Karpas-422 (cell line): ENCODE measurements around the gene ADAMTS17. TPM values are rescaled to one million over a fixed set of nuclear protein-coding genes. Genes with fewer than 3 reads are reported as not detected.

Source experiments
- DNase-seq: peaks from one replicate; pipeline ENCODE4 v3.0.0-alpha.2; 2015
- H2AFZ ChIP-seq: fragments of 200-600 bp; sonication (generic); 2 replicates; pipeline ENCODE4 v1.6.1; 2014; ENCODE audit warnings: antibody characterized with exemption, low read length, mixed read lengths
- H3K27ac ChIP-seq: fragments of 200-600 bp; sonication (generic); 2 replicates; pipeline ENCODE4 v1.5.1; 2014; ENCODE audit warnings: mild to moderate bottlenecking, low read length, moderate library complexity
- H3K27me3 ChIP-seq: fragments of 200-600 bp; sonication (generic); 2 replicates; pipeline ENCODE4 v1.6.1; 2014; ENCODE audit warnings: low read length, mixed read lengths
- H3K36me3 ChIP-seq: fragments of 200-600 bp; sonication (generic); 2 replicates; pipeline ENCODE4 v1.6.1; 2014; ENCODE audit warnings: low read length, mixed read lengths; ENCODE audit not compliant: insufficient read depth
- H3K4me1 ChIP-seq: fragments of 200-600 bp; sonication (generic); 2 replicates; pipeline ENCODE4 v1.6.1; 2014; ENCODE audit warnings: mild to moderate bottlenecking, low read length, mixed read lengths
- H3K4me2 ChIP-seq: fragments of 200-600 bp; sonication (generic); 2 replicates; pipeline ENCODE4 v1.6.1; 2014; ENCODE audit warnings: low read length, low read depth, mild to moderate bottlenecking; ENCODE audit not compliant: poor library complexity, severe bottlenecking
- H3K4me3 ChIP-seq: fragments of 200-600 bp; sonication (generic); 2 replicates; pipeline ENCODE4 v1.5.1; 2014; ENCODE audit warnings: mild to moderate bottlenecking, antibody characterized with exemption, low read length, mixed read lengths
- H3K79me2 ChIP-seq: fragments of 200-600 bp; sonication (generic); 2 replicates; pipeline ENCODE4 v1.6.1; 2014; ENCODE audit warnings: mild to moderate bottlenecking, low read length, mixed read lengths
- H3K9ac ChIP-seq: fragments of 200-600 bp; sonication (generic); 2 replicates; pipeline ENCODE4 v1.6.0; 2014; ENCODE audit warnings: low read length
- H3K9me2 ChIP-seq: fragments of 200-600 bp; sonication (generic), shearing (Covaris generic); replicated peaks from 2 replicates; pipeline ENCODE4 v1.6.0; 2014; ENCODE audit warnings: mild to moderate bottlenecking, low read length, moderate library complexity; ENCODE audit not compliant: insufficient read depth
- H3K9me3 ChIP-seq: fragments of 300-700, 200-600 bp; sonication (generic); 2 replicates; pipeline ENCODE4 v1.6.1; 2014; ENCODE audit warnings: low read length, mixed read lengths
- H4K20me1 ChIP-seq: fragments of 200-600 bp; sonication (generic); 2 replicates; pipeline ENCODE4 v1.6.1; 2014; ENCODE audit warnings: mild to moderate bottlenecking, antibody characterized with exemption, low read length, low read depth; ENCODE audit not compliant: insufficient read depth
- total RNA-seq: library from RNA; depleted of rRNA; stranded (reverse); fragments of >200 nt; shearing (Covaris generic); gene quantifications from 2 replicates; pipeline ENCODE4 v1.2.3, GENCODE V29; 2014; ENCODE audit warnings: low replicate concordance

The ADAMTS17 gene
- total RNA-seq, 1 experiment from 2014 or later: not detected

DNA sequence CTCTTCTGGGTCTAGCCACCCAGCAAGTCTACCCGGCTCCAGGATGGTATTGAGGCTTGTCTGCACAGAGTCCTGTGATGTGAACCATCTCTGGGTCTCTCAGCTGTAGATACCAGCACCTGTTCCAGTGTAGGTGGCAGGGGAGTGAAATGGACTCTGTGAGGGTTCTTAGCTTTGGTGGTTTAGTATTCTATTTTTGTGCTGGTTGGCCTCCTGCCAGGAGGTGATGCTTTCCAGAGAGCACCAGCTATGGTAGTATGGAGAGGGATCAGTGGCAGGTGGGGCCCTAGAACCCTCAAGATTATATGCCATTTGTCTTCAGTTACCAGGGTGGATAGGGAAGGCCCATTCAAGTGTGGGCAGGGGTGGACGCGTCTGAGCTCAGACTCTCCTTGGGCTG, 325.1 kb downstream of the ADAMTS17 start:
- Histone ChIP-seq H3K4me1 (no peaks in the 10 kb centered on the region), H3K9me2 (no peaks in the 10 kb centered on the region), H3K27ac (no peak overlapping the region), H4K20me1 (no peaks in the 10 kb centered on the region), H2AFZ (no peak overlapping the region), H3K9ac (no peak overlapping the region), H3K27me3 (no peaks in the 10 kb centered on the region), H3K36me3 (no peaks in the 10 kb centered on the region), H3K4me3 (no peak overlapping the region), H3K79me2 (no peaks in the 10 kb centered on the region), H3K4me2 (no peak overlapping the region), H3K9me3 (no peaks in the 10 kb centered on the region)
- DNase-seq: no peak

DNA sequence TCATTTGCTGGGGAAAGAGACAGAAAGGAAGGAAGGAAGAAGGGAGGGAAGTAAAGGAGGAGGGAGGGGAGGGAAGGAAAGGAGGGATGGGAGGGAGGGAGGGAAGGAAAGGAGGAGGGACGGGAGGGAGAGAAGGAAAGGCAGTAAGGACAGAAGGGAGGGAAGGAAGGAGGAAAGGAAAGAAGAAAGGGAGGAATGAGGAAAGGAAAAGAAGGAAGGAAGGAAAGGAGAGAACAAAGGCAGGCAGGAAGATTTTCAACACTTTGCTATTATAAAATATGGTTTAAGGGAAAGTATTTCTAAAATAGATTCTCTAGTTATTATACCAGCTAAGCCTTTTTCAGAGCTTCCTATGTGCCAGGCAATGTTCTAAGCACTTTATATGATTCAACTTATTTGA, 330.5 kb downstream of the ADAMTS17 start:
- Histone ChIP-seq H3K4me1 (no peaks in the 10 kb centered on the region), H3K4me3 (no peak overlapping the region), H3K27me3 (no peaks in the 10 kb centered on the region), H2AFZ (no peak overlapping the region), H3K9ac (no peak overlapping the region), H3K36me3 (no peaks in the 10 kb centered on the region), H3K79me2 (no peaks in the 10 kb centered on the region), H4K20me1 (no peaks in the 10 kb centered on the region), H3K4me2 (no peak overlapping the region), H3K9me2 (no peaks in the 10 kb centered on the region), H3K27ac (no peak overlapping the region), H3K9me3 (no peaks in the 10 kb centered on the region)
- no peak for DNase-seq

DNA sequence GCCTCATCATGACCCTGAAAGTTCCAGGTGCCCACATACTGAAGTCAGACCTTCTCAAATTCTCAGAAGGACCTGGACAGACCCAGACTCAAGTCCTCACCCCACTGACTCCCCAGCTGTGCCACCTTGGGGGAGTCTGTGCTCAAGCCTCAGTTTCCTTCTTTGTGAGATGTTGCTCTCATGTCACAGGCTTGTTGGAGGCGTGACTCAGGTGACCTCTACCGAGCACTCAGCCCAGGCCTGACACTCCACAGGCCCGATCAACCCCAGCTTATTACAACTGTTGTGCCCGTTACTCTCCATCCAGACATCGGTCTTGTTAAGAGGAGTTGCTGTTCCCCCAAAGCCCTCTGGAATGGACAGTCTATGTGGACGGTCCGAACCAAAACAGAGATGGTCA, 332.4 kb downstream of the ADAMTS17 start:
- no peak overlapping the region for H3K4me3 ChIP-seq
- H3K27ac ChIP-seq: no peak overlapping the region
- H3K4me2 ChIP-seq: no peak overlapping the region
- no peaks in the 10 kb centered on the region for H3K9me3 ChIP-seq
- H3K27me3 ChIP-seq: no peaks in the 10 kb centered on the region
- no peaks in the 10 kb centered on the region for H3K36me3 ChIP-seq
- H4K20me1 ChIP-seq: no peaks in the 10 kb centered on the region
- H3K4me1 ChIP-seq: no peaks in the 10 kb centered on the region
- no peak overlapping the region for H2AFZ ChIP-seq
- no peak overlapping the region for H3K9ac ChIP-seq
- H3K9me2 ChIP-seq: no peaks in the 10 kb centered on the region
- no peaks in the 10 kb centered on the region for H3K79me2 ChIP-seq
- no peak for DNase-seq

DNA sequence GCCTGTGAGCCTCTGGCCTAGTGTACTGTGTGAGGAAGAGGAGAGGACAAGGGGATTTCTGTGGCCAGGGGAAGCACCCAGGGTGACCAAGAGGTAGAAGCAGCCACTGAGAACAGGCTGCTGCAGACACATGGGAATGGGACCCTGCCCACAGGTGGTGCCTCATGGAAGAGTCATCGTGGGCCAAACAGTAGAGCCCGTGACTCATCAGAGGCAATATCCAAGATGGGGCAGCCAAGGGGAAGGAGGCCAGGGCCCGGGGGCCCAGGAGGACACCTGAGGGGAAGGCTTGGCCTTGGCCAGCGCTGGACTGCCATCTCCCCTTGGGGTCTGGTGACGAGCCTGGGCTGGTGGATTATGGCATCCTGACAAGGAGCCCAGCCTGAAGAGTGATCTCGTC, 333.5 kb downstream of the ADAMTS17 start:
- H3K4me1 ChIP-seq: no peaks in the 10 kb centered on the region
- H3K4me2 ChIP-seq: no peak overlapping the region
- no peaks in the 10 kb centered on the region for H3K9me2 ChIP-seq
- H3K79me2 ChIP-seq: no peaks in the 10 kb centered on the region
- H3K36me3 ChIP-seq: no peaks in the 10 kb centered on the region
- H4K20me1 ChIP-seq: no peaks in the 10 kb centered on the region
- no peak for DNase-seq
- no peaks in the 10 kb centered on the region for H3K27me3 ChIP-seq
- H2AFZ ChIP-seq: no peak overlapping the region
- no peaks in the 10 kb centered on the region for H3K9me3 ChIP-seq
- H3K27ac ChIP-seq: no peak overlapping the region
- no peak overlapping the region for H3K4me3 ChIP-seq
- no peak overlapping the region for H3K9ac ChIP-seq

DNA sequence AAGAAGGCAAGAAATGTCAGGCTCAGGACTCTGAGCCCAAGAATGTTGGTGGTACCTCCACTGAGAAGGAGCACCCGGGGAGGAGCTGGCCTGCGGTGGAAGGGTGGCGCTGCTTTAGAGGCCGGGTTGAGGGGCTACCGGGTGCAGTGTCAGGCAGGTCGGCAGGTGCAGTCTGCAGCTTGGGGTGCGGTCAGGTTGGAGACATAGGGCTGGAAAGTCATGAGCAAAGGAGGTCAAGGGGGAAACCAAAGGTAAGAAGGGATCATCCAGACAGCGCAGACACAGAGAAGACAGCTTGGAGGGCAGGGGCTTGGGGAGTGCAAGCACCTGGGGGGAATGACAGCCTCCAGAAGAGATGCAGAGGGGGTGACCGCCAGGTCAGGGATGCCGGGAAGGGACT, 334.2 kb downstream of the ADAMTS17 start:
- H3K9me2 ChIP-seq: no peaks in the 10 kb centered on the region
- no peak overlapping the region for H2AFZ ChIP-seq

DNA sequence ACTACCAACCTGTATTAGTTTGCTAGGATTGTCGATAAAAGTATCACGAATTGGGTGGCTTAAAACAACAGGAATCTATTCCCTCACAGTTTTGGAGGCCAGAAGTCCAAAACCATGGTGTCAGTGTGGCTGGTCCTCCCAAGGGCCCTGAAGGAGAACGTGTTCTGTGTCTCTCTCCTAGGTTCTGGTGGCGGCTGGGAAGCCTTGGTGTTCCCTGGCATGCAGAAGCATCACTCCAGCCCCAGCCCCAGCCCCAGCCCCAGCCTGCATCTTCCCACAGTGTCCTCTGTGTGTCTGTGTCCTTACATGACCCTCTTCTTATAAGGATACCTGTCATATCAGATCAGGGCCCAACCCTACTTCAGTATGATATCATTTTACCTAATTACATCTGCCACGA, 336.1 kb downstream of the ADAMTS17 start:
- no peak for DNase-seq
- Histone ChIP-seq H2AFZ (no peak overlapping the region), H3K9ac (no peak overlapping the region), H3K36me3 (no peaks in the 10 kb centered on the region), H3K4me3 (no peak overlapping the region), H3K9me2 (no peaks in the 10 kb centered on the region), H3K4me1 (no peaks in the 10 kb centered on the region), H3K27ac (no peak overlapping the region), H3K79me2 (no peaks in the 10 kb centered on the region), H3K4me2 (no peak overlapping the region), H3K27me3 (no peaks in the 10 kb centered on the region), H3K9me3 (no peaks in the 10 kb centered on the region), H4K20me1 (no peaks in the 10 kb centered on the region)

More for the DNA sequence above, 334.2 kb downstream of the ADAMTS17 start:
- H3K79me2 ChIP-seq: no peaks in the 10 kb centered on the region
- H3K27me3 ChIP-seq: no peaks in the 10 kb centered on the region
- no peaks in the 10 kb centered on the region for H4K20me1 ChIP-seq
- no peak overlapping the region for H3K4me2 ChIP-seq
- no peak for DNase-seq
- H3K4me1 ChIP-seq: no peaks in the 10 kb centered on the region
- no peaks in the 10 kb centered on the region for H3K9me3 ChIP-seq
- H3K4me3 ChIP-seq: no peak overlapping the region
- H3K9ac ChIP-seq: no peak overlapping the region
- no peaks in the 10 kb centered on the region for H3K36me3 ChIP-seq
- H3K27ac ChIP-seq: no peak overlapping the region

DNA sequence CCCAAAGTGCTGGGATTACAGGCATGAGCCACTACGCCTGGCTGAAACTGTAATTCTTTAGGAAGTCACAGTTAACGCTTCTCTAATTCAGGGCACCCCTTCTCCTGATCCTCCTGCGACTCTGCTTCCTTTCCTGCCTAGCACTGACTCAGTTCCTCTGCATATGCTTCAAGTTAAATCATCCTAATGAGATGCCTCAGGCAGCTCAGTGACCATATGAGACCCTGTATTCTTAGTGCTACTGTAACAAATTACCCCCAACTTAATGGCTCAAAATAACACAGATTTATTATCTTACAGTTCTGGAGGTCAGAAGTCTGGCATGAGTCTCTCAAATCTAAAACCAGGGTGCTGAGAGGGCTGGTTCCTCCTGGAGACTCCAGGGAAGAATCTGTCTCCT, 336.8 kb downstream of the ADAMTS17 start:
- Histone ChIP-seq H3K36me3 (no peaks in the 10 kb centered on the region), H4K20me1 (no peaks in the 10 kb centered on the region), H3K4me1 (no peaks in the 10 kb centered on the region), H2AFZ (no peak overlapping the region), H3K9ac (no peak overlapping the region), H3K79me2 (no peaks in the 10 kb centered on the region), H3K27me3 (no peaks in the 10 kb centered on the region), H3K9me3 (no peaks in the 10 kb centered on the region), H3K27ac (no peak overlapping the region), H3K4me2 (no peak overlapping the region), H3K4me3 (no peak overlapping the region), H3K9me2 (no peaks in the 10 kb centered on the region)
- no peak for DNase-seq

DNA sequence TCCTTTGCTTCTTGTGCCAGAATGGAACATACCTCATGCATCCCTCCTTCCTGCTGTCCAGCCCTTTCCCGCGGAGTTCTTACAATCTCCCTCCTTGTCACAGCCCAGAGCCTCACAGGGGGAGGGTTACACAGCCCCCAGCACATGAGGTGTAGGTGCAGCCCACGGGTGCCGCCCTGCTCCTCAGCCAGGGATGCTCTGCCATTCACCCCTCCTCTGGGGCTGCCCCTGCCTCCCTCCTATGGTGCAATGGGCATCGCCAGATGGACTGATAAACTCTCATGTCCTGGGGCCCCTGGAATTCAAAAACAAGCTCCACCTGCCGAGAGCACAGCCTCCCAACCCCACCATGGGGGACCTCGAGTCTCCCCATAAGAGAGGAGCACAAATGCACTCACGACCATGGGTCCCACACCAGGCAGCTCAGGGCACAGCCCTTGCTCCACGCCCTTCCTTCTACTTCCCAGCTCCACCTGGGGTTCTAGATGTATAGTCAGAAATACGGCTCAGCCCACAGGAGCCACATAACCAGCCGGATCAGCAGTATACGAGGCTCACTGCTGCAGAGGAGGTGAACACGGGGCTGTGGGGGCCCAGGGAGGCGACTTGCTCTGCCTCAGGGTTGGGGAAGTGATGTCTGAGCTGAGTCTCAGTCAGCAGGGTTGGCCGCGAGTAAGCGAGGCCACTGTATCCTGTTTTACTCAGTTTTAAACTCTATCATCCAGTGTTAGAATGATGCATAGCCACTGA, 338.8 kb downstream of the ADAMTS17 start:
- H4K20me1 ChIP-seq: no peaks in the 10 kb centered on the region
- H3K4me3 ChIP-seq: no peak overlapping the region

More for the DNA sequence above, 338.8 kb downstream of the ADAMTS17 start:
- Histone ChIP-seq H3K4me2 (no peak overlapping the region), H3K9ac (no peak overlapping the region), H2AFZ (no peak overlapping the region), H3K9me3 (no peaks in the 10 kb centered on the region), H3K27me3 (no peaks in the 10 kb centered on the region), H3K4me1 (no peaks in the 10 kb centered on the region), H3K27ac (no peak overlapping the region), H3K36me3 (no peaks in the 10 kb centered on the region), H3K9me2 (no peaks in the 10 kb centered on the region), H3K79me2 (no peaks in the 10 kb centered on the region)
- no peak for DNase-seq
